Measurements from ENCODE around the gene CKB. TPM values are rescaled to one million over a fixed set of nuclear protein-coding genes. Genes with fewer than 3 reads are reported as not detected.
A peak's percentile ranks its signal among the peaks of the same experiment; 100 is the strongest.

CKB gene
- total and polyA plus RNA-seq, 9 of the 15 experiments (the other 6 are each of a cell fraction or from before 2014, with no cell fraction given) = 23.9 to 692 (median 132) TPM

- TF ChIP-seq CREBBP (IDR thresholded peaks at IDR 0.05; ENCODE audit: low read depth, low read length) (no peak), SMARCB1 (IDR thresholded peaks at IDR 0.05; ENCODE audit: insufficient read length, low read depth) (no peak), L3MBTL2 (IDR thresholded peaks at IDR 0.05) (peak; percentile 0; the same call in 1 of the 2 replicates), RBM17 (IDR thresholded peaks at IDR 0.05; ENCODE audit: borderline replicate concordance, low read depth, low read length) (no peak), ARHGAP35 (IDR thresholded peaks at IDR 0.05; ENCODE audit: partially characterized antibody) (no peak), MTA2 (IDR thresholded peaks at IDR 0.05; ENCODE audit: low read depth) (no peak), MYBL2 (IDR thresholded peaks at IDR 0.05; ENCODE audit: low read depth) (no peak), MYBL2 (CRISPR knock-in tag; IDR thresholded peaks at IDR 0.05; ENCODE audit: borderline replicate concordance) (no peak), GABPA (tag; conservative IDR thresholded peaks at IDR 0.05; ENCODE audit: low read depth) (0 out of 2 replicates have a peak, but pooled peaks have one; percentile 16), ZBTB7A (IDR thresholded peaks at IDR 0.05; ENCODE audit: borderline replicate concordance, control insufficient read depth, low read depth, low read length) (peak; percentile 32; the same call in 1 of the 2 replicates), BRCA1 (IDR thresholded peaks at IDR 0.05) (no peak), BRCA1 (CRISPR knock-in tag; IDR thresholded peaks at IDR 0.05) (no peak), TOE1 (IDR thresholded peaks at IDR 0.05; ENCODE audit: borderline replicate concordance) (no peak), TOE1 (CRISPR knock-in tag; IDR thresholded peaks at IDR 0.05; ENCODE audit: borderline replicate concordance, low read depth) (no peak), C11orf30 (IDR thresholded peaks at IDR 0.05; ENCODE audit: low read depth) (no peak), NR2C2 (CRISPR knock-in tag; IDR thresholded peaks at IDR 0.05) (no peak), NR2C2 (tag; IDR thresholded peaks at IDR 0.05) (peak; percentile 22; the same call in 1 of the 2 replicates), ZNF785 (CRISPR knock-in tag; IDR thresholded peaks at IDR 0.05) (no peak), PHF21A (IDR thresholded peaks at IDR 0.05; ENCODE audit: borderline replicate concordance, low read depth) (no peak), FUS (optimal IDR thresholded peaks at IDR 0.05; ENCODE audit: low read depth, low read length) (peak; percentile 34), RBBP5 (IDR thresholded peaks at IDR 0.05; ENCODE audit: borderline replicate concordance, insufficient read depth, low read length, poor library complexity, severe bottlenecking) (peak; percentile 3), ZNF507 (tag; conservative IDR thresholded peaks at IDR 0.05) (no peak), HOXB6 (CRISPR knock-in tag; IDR thresholded peaks at IDR 0.05; ENCODE audit: borderline replicate concordance) (no peak), MLX (CRISPR knock-in tag; conservative IDR thresholded peaks at IDR 0.05) (no peak), ZFX (CRISPR knock-in tag; IDR thresholded peaks at IDR 0.05) (peak; percentile 35), PHB (CRISPR knock-in tag; IDR thresholded peaks at IDR 0.05) (no peak), ZBTB26 (CRISPR knock-in tag; IDR thresholded peaks at IDR 0.05) (no peak)
- TF ChIP-seq, protein P1, sequence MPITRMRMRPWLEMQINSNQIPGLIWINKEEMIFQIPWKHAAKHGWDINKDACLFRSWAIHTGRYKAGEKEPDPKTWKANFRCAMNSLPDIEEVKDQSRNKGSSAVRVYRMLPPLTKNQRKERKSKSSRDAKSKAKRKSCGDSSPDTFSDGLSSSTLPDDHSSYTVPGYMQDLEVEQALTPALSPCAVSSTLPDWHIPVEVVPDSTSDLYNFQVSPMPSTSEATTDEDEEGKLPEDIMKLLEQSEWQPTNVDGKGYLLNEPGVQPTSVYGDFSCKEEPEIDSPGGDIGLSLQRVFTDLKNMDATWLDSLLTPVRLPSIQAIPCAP (CRISPR knock-in tag; IDR thresholded peaks at IDR 0.05; ENCODE audit: borderline replicate concordance) = no peak
Observed at GRCh38 chr14:103521438-103521950, 1.1 kb downstream of the CKB start (continued).
